ENCODE results near the gene PHLPP1. TPM values are rescaled to one million over a fixed set of nuclear protein-coding genes. Genes with fewer than 3 reads are reported as not detected.
A peak's percentile ranks its signal among the peaks of the same experiment; 100 is the strongest.

The PHLPP1 gene
- total RNA-seq, 2 experiments from 2014 or later = 8.2 to 8.6 TPM

DNA sequence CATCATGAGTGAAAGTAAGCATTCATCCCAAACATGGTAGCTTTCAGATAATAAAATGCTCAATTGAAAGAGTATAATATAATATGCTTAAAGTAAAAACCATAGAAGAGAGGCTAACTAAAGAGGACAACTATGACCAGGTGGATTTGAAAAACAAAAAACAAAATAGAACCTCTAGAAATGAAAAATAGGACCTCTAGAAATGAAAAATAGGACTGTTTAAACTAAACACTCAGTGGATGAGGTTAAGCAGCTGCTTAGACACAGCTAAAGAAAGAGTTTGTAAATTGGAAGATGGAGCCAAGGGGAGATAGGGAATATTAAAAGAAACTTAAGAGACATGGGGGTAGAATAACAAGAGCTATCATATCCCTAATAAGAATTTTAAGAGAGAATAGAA, 302.6 kb downstream of the PHLPP1 start:
- Mint-ChIP-seq H3K27ac (no peak overlapping the region), H3K27me3 (peaks cover 9% of the 10 kb centered on the region), H3K4me1 (ENCODE audit: low read depth) (no peaks in the 10 kb centered on the region), H3K4me3 (no peak overlapping the region), H3K36me3 (ENCODE audit: low read depth) (peaks cover 4% of the 10 kb centered on the region), H3K9me3 (peaks cover 6% of the 10 kb centered on the region)
- intact Hi-C loops (cut with micrococcal nuclease) = loop anchor here (2.0 to 10.0 kb wide), 5 partner anchors 107 to 419 kb away; no protein-coding TSS in a partner anchor
- POLR2A ChIA-PET = interaction anchor here (2.4 kb wide), 1 partner anchor 305 kb away, joined by 13 read pairs; no protein-coding TSS in a partner anchor
- no peak for ATAC-seq
- TF ChIP-seq, protein P1, sequence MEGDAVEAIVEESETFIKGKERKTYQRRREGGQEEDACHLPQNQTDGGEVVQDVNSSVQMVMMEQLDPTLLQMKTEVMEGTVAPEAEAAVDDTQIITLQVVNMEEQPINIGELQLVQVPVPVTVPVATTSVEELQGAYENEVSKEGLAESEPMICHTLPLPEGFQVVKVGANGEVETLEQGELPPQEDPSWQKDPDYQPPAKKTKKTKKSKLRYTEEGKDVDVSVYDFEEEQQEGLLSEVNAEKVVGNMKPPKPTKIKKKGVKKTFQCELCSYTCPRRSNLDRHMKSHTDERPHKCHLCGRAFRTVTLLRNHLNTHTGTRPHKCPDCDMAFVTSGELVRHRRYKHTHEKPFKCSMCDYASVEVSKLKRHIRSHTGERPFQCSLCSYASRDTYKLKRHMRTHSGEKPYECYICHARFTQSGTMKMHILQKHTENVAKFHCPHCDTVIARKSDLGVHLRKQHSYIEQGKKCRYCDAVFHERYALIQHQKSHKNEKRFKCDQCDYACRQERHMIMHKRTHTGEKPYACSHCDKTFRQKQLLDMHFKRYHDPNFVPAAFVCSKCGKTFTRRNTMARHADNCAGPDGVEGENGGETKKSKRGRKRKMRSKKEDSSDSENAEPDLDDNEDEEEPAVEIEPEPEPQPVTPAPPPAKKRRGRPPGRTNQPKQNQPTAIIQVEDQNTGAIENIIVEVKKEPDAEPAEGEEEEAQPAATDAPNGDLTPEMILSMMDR (IDR thresholded peaks at IDR 0.05) = no peak
- CTCF ChIA-PET = interaction anchor here (0.7 to 7.3 kb wide), 30 partner anchors 9 to 432 kb away, joined by 3 to 140 read pairs (median 7); partner anchors contain the start of genes BCL2 and KDSR
- no peak for DNase-seq

DNA sequence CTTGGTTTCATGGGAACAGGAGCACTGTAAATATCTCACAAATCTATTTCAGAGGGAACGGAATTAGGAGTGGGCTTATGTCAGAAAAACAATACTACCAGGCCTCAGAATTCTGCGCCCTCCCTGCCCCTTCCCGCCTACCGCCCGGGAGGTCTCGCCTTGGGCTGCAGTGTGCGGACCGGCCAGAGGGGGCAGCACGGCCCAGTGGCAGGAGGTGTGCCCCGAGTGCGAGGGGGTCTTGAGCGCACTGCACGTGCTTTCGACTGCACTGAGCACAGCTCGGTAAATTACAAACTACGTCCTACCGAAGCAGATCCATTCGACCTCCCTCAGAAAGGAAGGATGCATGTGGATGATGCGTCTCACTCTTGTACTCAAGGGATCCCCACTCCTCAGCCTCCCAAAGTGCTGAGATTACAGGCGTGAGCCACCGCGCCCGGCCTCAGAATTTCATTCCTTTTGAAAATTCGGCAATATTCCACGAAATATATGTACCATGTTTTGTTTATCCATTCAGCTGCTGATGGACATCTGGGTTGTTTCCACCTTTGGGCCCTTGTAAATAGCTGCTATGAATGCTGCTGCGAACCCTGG, 307.2 kb downstream of the PHLPP1 start:
- ChIA-PET POLR2A (no interaction called here), CTCF (interaction anchor here (0.7 to 1.9 kb wide), 18 partner anchors 9 to 320 kb away, joined by 3 to 15 read pairs (median 3); partner anchors contain the start of gene BCL2)
- peaks cover 6% of the 10 kb centered on the region for H3K9me3 Mint-ChIP-seq
- H3K4me1 Mint-ChIP-seq (ENCODE audit: low read depth) = no peaks in the 10 kb centered on the region
- H3K4me3 Mint-ChIP-seq = no peak overlapping the region
- TF ChIP-seq, protein P1 (IDR thresholded peaks at IDR 0.05) = peak; percentile 55
- H3K36me3 Mint-ChIP-seq (ENCODE audit: low read depth) = peaks cover 4% of the 10 kb centered on the region
- intact Hi-C loops (cut with micrococcal nuclease) = no loop called here
- peak; percentile 24 for DNase-seq
- ATAC-seq = peak; percentile 61
- H3K27ac Mint-ChIP-seq = no peak overlapping the region
- H3K27me3 Mint-ChIP-seq = no peaks in the 10 kb centered on the region

DNA sequence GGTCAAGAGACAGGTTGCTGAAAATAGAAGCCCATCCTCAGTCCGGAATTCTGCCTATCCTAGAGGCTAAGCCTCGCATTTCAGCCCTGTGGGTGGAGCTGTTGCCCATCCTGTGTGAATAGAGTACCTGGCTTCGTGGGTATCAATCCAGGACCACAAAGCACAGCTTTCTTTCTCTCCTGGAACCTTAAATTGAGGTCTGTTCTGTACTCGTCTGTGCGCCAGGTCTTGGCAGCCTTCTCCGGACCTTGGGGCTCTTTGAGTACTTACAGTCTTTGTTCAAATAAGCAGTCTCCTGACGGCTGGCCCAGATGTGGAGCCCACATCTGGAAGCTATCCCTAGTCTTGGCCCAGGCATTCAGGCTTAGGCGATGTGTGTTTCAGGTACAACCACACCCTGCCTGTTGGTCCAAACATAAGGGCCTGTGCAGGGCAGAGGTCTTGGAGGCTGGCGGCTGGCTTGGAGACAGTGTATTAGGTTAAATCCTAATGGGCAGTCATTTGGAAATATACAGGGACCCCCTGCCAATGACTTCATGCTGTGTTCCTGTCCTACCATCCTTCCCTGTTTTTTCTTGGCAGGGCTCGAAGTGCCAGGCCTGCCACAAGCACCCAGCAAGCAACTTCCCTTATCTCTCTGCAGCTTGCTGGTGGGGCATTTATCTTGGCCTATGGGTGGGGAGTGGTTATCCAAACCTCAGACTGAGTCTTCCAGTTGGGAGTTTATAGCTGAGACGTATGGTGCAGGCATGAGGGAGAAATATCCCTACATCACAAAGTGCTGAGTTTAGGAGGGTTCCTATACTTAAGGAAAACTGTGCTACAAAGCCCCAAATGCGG, 310.1 kb downstream of the PHLPP1 start:
- no peaks in the 10 kb centered on the region for H3K27me3 Mint-ChIP-seq
- ChIA-PET POLR2A (interaction anchor here (0.6 to 1.2 kb wide), 3 partner anchors 19 to 710 kb away, joined by 3 read pairs; no protein-coding TSS in a partner anchor), CTCF (interaction anchor here (0.9 to 5.1 kb wide), 10 partner anchors 9 to 326 kb away, joined by 3 to 33 read pairs (median 3); no protein-coding TSS in a partner anchor)
- H3K36me3 Mint-ChIP-seq (ENCODE audit: low read depth) = no peaks in the 10 kb centered on the region
- ATAC-seq (no peak), DNase-seq (peak; percentile 18)
- no peak overlapping the region for H3K27ac Mint-ChIP-seq
- intact Hi-C loops (cut with micrococcal nuclease) = no loop called here
- H3K9me3 Mint-ChIP-seq = no peaks in the 10 kb centered on the region
- no peaks in the 10 kb centered on the region for H3K4me1 Mint-ChIP-seq (ENCODE audit: low read depth)
- H3K4me3 Mint-ChIP-seq = no peak overlapping the region
- TF ChIP-seq, protein P1 (IDR thresholded peaks at IDR 0.05) = no peak

DNA sequence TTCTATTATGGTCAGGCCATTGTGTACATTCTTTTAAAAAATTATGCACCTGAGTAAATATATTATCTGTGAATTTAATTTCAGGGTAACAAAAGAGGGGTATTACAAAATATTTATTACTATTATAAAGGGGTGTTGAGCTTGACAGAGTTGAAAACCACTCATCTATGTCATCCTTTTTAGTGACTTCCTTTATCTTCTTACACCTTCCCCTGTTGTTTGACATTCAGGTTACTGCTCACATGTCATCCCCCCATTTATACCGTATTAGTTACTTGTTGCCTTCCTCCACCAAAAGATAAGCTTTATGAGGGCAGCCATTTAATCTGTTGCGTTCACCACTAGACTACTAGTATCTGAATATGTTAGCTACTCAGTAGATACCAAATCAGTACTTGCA, 313.0 kb downstream of the PHLPP1 start:
- POLR2A ChIA-PET = interaction anchor here (0.8 kb wide), 1 partner anchor 28 kb away, joined by 3 read pairs; no protein-coding TSS in a partner anchor
- CTCF ChIA-PET = interaction anchor here (1.0 to 5.1 kb wide), 3 partner anchors 12 to 411 kb away, joined by 5 to 33 read pairs (median 6); no protein-coding TSS in a partner anchor
- no peaks in the 10 kb centered on the region for H3K27me3 Mint-ChIP-seq
- ATAC-seq (no peak), DNase-seq (no peak)
- no peak overlapping the region for H3K27ac Mint-ChIP-seq
- TF ChIP-seq, protein P1 (IDR thresholded peaks at IDR 0.05) = no peak
- H3K9me3 Mint-ChIP-seq = no peaks in the 10 kb centered on the region
- H3K4me1 Mint-ChIP-seq (ENCODE audit: low read depth) = no peaks in the 10 kb centered on the region
- H3K4me3 Mint-ChIP-seq = no peak overlapping the region
- intact Hi-C loops (cut with micrococcal nuclease) = no loop called here
- no peaks in the 10 kb centered on the region for H3K36me3 Mint-ChIP-seq (ENCODE audit: low read depth)

Other genes with a start within 250 kb of the PHLPP1 start
- gene ZCCHC2, start 192.5 kb upstream of the PHLPP1 start, total RNA-seq = 10 to 100 TPM; 31.7 to 33.4 TPM

All from activated CD8-positive, alpha-beta T cell treated with anti-CD3 and anti-CD28 coated beads for 36 hours (primary cell).